Activated naive CD4-positive, alpha-beta T cell treated with anti-CD3 and anti-CD28 coated beads for 36 hours (primary cell): ENCODE data around the gene MACROH2A1. TPM values are rescaled to one million over a fixed set of nuclear protein-coding genes. Genes with fewer than 3 reads are reported as not detected.
A peak's percentile ranks its signal among the peaks of the same experiment; 100 is the strongest.

Source experiments
- CTCF ChIA-PET: fragments of 350-600 bp; sonication (Branson Sonifier 250); formaldehyde crosslinking; loops from one replicate; lab custom pipeline; 2021; ENCODE audit warnings: antibody characterized with exemption; lab: Charles Lee
- DNase-seq: peaks from one replicate; pipeline ENCODE4 v3.0.0-alpha.2; 2020
- H3K27ac Mint-ChIP-seq: one replicate; pipeline ENCODE4 v1.8.0; 2021; ENCODE audit warnings: mild to moderate bottlenecking, mixed read lengths
- H3K27me3 Mint-ChIP-seq: one replicate; pipeline ENCODE4 v1.8.0; 2021; ENCODE audit warnings: low read depth, mixed read lengths
- H3K36me3 Mint-ChIP-seq: one replicate; pipeline ENCODE4 v1.8.0; 2021; ENCODE audit warnings: low read depth, mixed read lengths
- H3K4me1 Mint-ChIP-seq: one replicate; pipeline ENCODE4 v1.8.0; 2021; ENCODE audit warnings: low read depth, mixed read lengths
- H3K4me3 Mint-ChIP-seq: one replicate; pipeline ENCODE4 v1.8.0; 2021; ENCODE audit warnings: mild to moderate bottlenecking, moderate library complexity, mixed read lengths
- H3K9me3 Mint-ChIP-seq: one replicate; pipeline ENCODE4 v1.8.0; 2021; ENCODE audit warnings: mixed read lengths
- intact Hi-C: fragments of 100-400 bp; cut with micrococcal nuclease; formaldehyde crosslinking; loops from one replicate; pipeline ENCODE4 v1.15.1; 2023
- total RNA-seq, 2 experiments: library from RNA; stranded (reverse); gene quantifications; one replicate each; pipeline ENCODE4 v1.2.3, GENCODE V29; 2021

Gene MACROH2A1
- total RNA-seq, 2 experiments from 2014 or later: 153 TPM

- intact Hi-C loops: no loop called here
- Mint-ChIP-seq H3K9me3 (no peaks in the 10 kb centered on the region), H3K4me3 (no peak overlapping the region), H3K27ac (no peak overlapping the region), H3K27me3 (no peaks in the 10 kb centered on the region), H3K4me1 (peaks cover 5% of the 10 kb centered on the region), H3K36me3 (no peaks in the 10 kb centered on the region)
- no peak for DNase-seq
- CTCF ChIA-PET: no interaction called here
Observed at GRCh38 chr5:135319928-135320606, 79.0 kb downstream of the MACROH2A1 start.

DNA sequence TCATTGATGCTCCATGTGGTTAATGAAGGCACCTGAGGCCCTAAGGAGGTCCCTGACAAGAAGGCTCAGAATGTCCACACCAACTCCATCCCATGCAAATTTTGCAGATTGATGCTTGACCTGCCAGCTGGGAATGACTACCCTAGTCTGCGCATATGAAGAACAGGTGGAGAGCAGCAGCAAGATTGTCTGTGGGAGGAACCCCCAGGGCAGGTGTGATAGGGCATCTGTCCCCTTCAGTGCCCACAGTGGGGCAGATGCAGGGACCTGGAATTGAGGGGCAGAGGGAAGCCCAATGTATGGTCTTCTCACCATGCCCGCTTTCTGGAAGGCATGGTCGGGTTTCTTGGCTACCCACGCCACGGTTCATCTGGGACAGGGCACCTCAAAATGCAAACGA lies 79.6 kb downstream of the MACROH2A1 start:
- Mint-ChIP-seq H3K4me1 (peaks cover 2% of the 10 kb centered on the region), H3K4me3 (no peak overlapping the region), H3K9me3 (no peaks in the 10 kb centered on the region), H3K36me3 (no peaks in the 10 kb centered on the region), H3K27me3 (no peaks in the 10 kb centered on the region), H3K27ac (no peak overlapping the region)
- CTCF ChIA-PET: no interaction called here
- DNase-seq: no peak
- intact Hi-C loops: no loop called here

DNA sequence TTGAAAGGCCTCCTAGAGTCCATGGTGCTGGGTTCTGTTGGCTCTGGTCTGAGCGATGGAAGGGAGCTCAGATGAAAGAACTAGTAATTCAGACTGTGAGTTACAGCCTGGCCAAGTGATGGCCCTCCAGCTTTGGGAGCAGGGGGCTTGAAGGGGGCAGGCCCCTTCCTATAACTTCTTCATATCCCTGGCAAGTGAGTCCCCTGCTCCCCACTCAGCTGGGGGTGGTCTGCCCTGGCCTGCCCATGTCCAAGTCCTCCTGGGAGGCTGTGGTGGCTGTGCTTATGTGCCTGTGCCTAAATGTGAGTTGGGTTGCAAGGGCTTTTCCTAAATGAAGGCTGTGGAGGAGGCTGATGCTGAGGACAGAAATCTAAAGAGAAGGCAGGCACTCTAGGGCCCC lies 80.1 kb downstream of the MACROH2A1 start:
- H3K27ac Mint-ChIP-seq: no peak overlapping the region
- DNase-seq: no peak
- CTCF ChIA-PET: no interaction called here
- H3K27me3 Mint-ChIP-seq: no peaks in the 10 kb centered on the region
- H3K9me3 Mint-ChIP-seq: no peaks in the 10 kb centered on the region
- H3K36me3 Mint-ChIP-seq: no peaks in the 10 kb centered on the region
- no peaks in the 10 kb centered on the region for H3K4me1 Mint-ChIP-seq
- no peak overlapping the region for H3K4me3 Mint-ChIP-seq
- intact Hi-C loops: no loop called here

DNA sequence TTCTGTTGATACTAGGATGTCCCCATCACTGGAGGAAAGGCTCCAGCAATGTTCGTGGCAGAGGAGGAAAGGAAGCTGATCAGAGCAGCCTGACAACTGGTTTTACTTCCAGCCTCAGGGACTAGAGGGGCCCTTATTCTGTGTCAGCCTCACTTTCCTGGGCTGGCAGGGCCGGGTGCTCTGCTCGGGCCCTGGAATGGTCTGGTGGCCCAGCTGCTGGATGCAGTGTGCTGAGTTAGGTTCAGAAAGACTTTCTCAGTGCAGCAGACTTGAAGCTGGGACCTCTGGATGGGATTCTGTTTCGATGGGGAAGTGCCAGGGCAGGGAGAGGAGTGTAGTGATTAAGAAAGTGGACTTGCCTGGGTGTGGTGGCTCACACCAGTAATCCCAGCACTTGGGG lies 81.0 kb downstream of the MACROH2A1 start:
- no peak for DNase-seq
- Mint-ChIP-seq H3K4me3 (no peak overlapping the region), H3K4me1 (peaks cover 3% of the 10 kb centered on the region), H3K27me3 (no peaks in the 10 kb centered on the region), H3K36me3 (no peaks in the 10 kb centered on the region), H3K9me3 (no peaks in the 10 kb centered on the region), H3K27ac (no peak overlapping the region)
- CTCF ChIA-PET: no interaction called here
- intact Hi-C loops: no loop called here

GRCh38 chr5:135317286-135317685 lies 81.7 kb downstream of the MACROH2A1 start:
- Mint-ChIP-seq H3K9me3 (no peaks in the 10 kb centered on the region), H3K27ac (no peak overlapping the region), H3K4me3 (no peak overlapping the region), H3K27me3 (no peaks in the 10 kb centered on the region), H3K36me3 (no peaks in the 10 kb centered on the region), H3K4me1 (peaks cover 3% of the 10 kb centered on the region)
- no peak for DNase-seq
- CTCF ChIA-PET: no interaction called here
- intact Hi-C loops: no loop called here

- Mint-ChIP-seq H3K4me3 (no peak overlapping the region), H3K27me3 (no peaks in the 10 kb centered on the region), H3K9me3 (no peaks in the 10 kb centered on the region), H3K4me1 (peaks cover 6% of the 10 kb centered on the region), H3K27ac (no peak overlapping the region), H3K36me3 (no peaks in the 10 kb centered on the region)
- CTCF ChIA-PET: no interaction called here
- intact Hi-C loops: no loop called here
- DNase-seq: no peak
Observed at GRCh38 chr5:135315386-135315785, 83.6 kb downstream of the MACROH2A1 start.

DNA sequence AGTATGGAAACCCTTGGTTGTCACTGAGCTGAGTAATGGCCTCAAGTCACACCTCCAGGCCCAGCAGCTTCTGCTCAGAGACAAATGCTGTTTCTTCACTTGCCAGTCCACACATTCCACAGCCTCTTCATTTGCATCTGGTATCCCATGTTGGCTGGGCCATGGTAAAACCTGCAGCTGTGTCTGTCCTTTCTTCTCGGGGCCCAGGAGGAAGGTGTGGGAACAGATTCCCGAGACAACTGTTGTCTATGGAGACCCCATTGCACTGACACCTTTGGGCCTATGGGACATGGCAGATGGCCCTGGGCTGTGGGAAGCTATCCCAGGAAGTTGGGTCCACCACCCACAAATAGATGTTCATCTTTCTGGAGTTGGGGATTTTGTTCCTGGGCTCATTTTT lies 85.1 kb downstream of the MACROH2A1 start:
- Mint-ChIP-seq H3K9me3 (no peaks in the 10 kb centered on the region), H3K27me3 (no peaks in the 10 kb centered on the region), H3K27ac (no peak overlapping the region), H3K4me1 (peaks cover 14% of the 10 kb centered on the region), H3K4me3 (no peak overlapping the region), H3K36me3 (no peaks in the 10 kb centered on the region)
- CTCF ChIA-PET: no interaction called here
- intact Hi-C loops: no loop called here
- DNase-seq: no peak

DNA sequence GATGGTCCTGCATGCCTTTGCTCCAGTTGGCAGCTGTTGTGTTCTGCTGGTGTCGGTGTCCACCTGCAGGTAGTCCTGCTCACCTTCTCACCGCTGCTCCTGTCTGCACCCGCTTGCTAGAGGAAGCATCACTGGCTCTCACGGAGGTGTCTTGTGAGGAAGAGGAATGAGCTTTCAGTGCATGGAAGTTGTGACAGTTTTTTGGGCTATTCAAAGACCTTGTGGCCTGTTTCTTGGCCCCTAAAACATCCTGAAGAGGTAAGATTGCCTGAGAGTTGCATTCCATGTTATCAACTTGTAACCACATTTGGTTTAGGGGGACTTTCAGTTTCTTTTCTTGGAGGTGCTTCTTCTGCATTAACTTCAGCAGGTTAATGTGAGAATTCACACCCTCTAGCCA lies 85.6 kb downstream of the MACROH2A1 start:
- Mint-ChIP-seq H3K27me3 (no peaks in the 10 kb centered on the region), H3K4me1 (peaks cover 14% of the 10 kb centered on the region), H3K36me3 (no peaks in the 10 kb centered on the region), H3K27ac (no peak overlapping the region), H3K4me3 (no peak overlapping the region), H3K9me3 (no peaks in the 10 kb centered on the region)
- CTCF ChIA-PET: interaction anchor here (1.1 kb wide), 1 partner anchor 12 kb away, joined by 3 read pairs; no protein-coding TSS in a partner anchor
- no peak for DNase-seq
- intact Hi-C loops: no loop called here

- no peaks in the 10 kb centered on the region for H3K9me3 Mint-ChIP-seq
- no peak overlapping the region for H3K27ac Mint-ChIP-seq
- CTCF ChIA-PET: interaction anchor here (1.1 kb wide), 1 partner anchor 13 kb away, joined by 3 read pairs; no protein-coding TSS in a partner anchor
- H3K4me1 Mint-ChIP-seq: peaks cover 14% of the 10 kb centered on the region
- no peak overlapping the region for H3K4me3 Mint-ChIP-seq
- no peaks in the 10 kb centered on the region for H3K36me3 Mint-ChIP-seq
- H3K27me3 Mint-ChIP-seq: no peaks in the 10 kb centered on the region
- intact Hi-C loops: no loop called here
- no peak for DNase-seq
Observed at GRCh38 chr5:135312255-135312935, 86.6 kb downstream of the MACROH2A1 start.

DNA sequence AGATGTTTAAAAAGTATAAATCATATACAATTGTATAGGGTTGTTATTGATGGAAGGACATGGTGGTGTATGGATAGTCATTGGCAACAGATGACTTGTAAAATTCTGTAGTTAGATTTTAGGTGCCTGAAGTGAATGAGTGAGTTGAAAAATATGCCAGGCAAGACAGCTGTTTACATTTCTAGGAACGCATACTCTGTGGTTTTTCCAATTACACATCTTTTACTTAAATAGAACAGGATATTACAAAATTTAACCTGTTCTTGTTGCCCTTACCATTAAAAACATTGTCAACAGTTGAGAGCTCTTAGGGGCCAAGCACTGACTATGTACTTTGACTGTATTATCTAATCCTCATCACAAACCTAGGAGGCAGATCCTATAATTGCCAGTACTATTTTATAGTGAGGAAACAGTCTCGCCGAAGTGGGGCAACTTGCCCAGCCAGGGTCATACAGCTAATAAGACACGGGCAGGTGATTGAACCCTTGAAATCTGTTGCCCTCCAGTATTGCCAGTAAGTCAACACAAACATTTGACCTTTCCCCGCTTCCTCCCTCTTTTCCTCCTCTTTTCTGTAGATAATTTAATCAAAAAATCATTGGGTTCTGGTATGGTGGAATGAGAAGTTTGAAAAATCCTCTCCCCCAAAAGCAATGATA lies 88.6 kb downstream of the MACROH2A1 start:
- intact Hi-C loops: no loop called here
- H3K27ac Mint-ChIP-seq: no peak overlapping the region
- peaks cover 14% of the 10 kb centered on the region for H3K4me1 Mint-ChIP-seq
- CTCF ChIA-PET: interaction anchor here (1.1 kb wide), 1 partner anchor 115 kb away, joined by 3 read pairs; no protein-coding TSS in a partner anchor
- H3K4me3 Mint-ChIP-seq: no peak overlapping the region
- no peaks in the 10 kb centered on the region for H3K9me3 Mint-ChIP-seq
- H3K36me3 Mint-ChIP-seq: no peaks in the 10 kb centered on the region
- no peaks in the 10 kb centered on the region for H3K27me3 Mint-ChIP-seq
- DNase-seq: no peak

DNA sequence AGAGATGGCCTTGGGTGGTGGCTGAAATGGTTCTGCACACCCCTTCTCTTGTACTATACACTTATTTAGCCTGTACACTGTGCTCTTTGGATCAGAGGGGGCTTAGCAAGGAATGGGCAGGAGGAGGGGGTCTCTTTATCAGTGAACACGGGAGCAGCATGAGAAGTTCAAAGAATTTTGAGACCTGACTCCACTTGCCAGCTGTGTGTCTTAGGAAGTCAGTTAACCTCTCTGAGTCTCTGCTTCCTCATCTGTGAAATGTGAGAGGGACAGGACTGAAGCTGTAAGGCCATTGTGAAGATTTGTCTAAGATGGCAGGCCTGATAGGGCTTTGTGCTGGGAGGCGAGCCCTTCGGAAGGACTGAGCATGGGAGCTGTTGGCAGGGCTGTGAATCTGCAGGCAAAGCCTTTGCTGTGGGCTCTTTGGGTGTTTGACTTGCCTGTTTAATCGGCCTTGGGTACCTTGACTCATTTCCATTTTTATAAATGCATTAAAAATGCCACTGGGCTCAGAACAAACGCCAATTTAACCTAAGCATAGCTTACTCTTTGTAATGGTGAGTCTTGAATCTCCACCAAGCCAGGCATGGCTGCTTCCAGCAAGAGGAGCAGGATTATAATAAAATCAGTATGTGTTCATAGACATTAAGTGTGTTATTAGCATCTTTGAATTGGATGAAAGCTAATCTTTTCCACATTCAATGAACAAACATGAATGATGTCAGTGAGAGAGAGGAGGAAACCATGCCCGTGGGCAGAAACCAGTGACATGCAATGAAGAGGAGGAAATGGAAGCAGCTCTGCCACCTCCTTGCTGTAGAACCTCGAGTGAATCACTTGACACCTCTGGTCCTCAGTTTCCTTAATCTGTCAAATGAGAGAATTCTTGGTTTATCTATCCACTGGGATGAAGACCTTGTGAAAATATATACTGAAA lies 89.4 kb downstream of the MACROH2A1 start:
- peak; percentile 27 for DNase-seq
- no peaks in the 10 kb centered on the region for H3K36me3 Mint-ChIP-seq
- no peaks in the 10 kb centered on the region for H3K9me3 Mint-ChIP-seq
- H3K27ac Mint-ChIP-seq: no peak overlapping the region
- intact Hi-C loops: no loop called here
- no peaks in the 10 kb centered on the region for H3K27me3 Mint-ChIP-seq
- H3K4me1 Mint-ChIP-seq: peaks cover 14% of the 10 kb centered on the region
- H3K4me3 Mint-ChIP-seq: no peak overlapping the region
- CTCF ChIA-PET: interaction anchor here (1.1 kb wide), 1 partner anchor 116 kb away, joined by 3 read pairs; no protein-coding TSS in a partner anchor

GRCh38 chr5:135308752-135309151 lies 90.3 kb downstream of the MACROH2A1 start:
- Mint-ChIP-seq H3K4me3 (no peak overlapping the region), H3K27ac (no peak overlapping the region), H3K27me3 (no peaks in the 10 kb centered on the region), H3K9me3 (no peaks in the 10 kb centered on the region), H3K36me3 (no peaks in the 10 kb centered on the region), H3K4me1 (peaks cover 14% of the 10 kb centered on the region)
- DNase-seq: no peak
- CTCF ChIA-PET: no interaction called here
- intact Hi-C loops: no loop called here
